HG02588 (cell line): ENCODE data around the gene CLDN34.

ENCODE experiments used
- ATAC-seq: cut with Tn5 transposase; IDR thresholded peaks from one replicate; pipeline ENCODE4 v1.9.1; 2021; ENCODE audit warnings: mild to moderate bottlenecking, moderate library complexity; ENCODE audit not compliant: unreplicated experiment

The CLDN34 gene

DNA sequence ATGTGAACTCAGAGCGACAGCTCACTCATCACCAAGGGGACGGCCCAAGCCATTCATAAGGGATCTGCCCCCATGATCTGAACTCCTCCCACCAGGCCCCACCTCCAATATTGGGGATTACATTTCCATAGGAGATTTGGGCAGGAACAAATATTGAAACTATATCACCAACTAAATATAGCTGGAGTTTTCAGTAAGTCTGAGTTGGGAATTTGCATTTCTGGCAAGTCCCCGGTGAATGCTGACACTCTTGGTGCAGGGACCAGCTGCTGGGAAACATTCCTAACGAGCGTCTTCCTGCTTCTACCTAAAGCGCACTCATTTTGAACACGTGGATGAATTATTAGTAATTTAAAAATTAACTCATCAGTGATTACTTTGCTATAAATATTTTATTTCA is 13.2 kb downstream of the CLDN34 start:
- ATAC-seq: no peak

DNA sequence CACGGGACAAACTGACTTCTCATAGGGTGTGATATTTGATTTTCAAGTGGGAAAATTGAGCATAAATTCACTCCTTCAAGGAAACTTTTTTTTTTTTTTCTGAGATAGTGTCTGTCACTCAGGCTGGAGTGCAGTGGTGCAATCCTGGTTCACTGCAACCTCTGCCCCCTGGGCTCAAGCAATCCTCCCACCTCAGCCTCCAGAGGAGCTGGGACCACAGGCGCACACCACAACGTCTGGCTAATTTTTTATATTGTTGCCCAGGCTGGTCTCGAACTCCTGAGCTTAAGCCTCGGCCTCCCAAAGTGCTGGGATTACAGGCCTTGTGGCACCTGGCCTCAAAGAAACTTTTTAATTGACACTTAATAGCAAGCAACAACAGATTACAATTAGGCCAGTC is 13.8 kb downstream of the CLDN34 start:
- ATAC-seq: no peak

DNA sequence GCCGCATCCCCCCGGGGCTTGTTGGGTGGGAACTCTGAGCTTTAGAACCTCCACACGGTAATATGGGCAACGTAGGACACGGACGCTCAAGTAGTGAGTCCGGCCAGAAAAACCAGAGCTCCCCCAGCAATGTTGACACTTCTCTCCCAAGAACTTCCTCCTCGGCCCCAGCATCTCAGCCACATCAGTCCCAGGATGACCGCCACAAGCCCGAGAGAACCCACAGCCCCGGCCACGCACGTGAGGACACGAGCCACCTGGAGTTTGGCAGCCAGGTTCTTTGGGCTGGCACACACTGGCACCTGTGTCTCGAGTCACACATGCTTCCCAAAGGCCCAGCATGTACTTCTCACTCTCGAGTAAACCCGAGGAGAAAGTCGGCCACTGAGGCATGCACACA is 16.3 kb downstream of the CLDN34 start:
- ATAC-seq: no peak

DNA sequence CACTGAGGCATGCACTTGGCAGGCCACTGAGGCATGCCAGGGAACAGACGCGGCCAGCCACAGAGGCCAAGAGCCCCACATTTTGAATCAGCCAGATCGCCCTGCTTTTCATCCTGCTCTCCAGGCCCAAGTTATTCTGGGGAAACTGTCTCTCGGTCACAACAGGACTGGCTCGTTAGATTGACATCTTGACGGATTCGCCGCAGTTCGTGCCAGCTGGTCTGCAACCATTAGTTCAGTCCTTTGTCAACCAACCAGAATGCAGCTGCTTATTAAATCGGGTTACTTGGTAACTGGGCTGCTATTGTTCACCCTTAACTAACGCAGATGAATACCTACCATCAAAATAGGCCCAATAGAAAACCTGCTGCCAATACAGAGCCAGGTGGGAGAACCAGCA is 16.7 kb downstream of the CLDN34 start:
- ATAC-seq: no peak

DNA sequence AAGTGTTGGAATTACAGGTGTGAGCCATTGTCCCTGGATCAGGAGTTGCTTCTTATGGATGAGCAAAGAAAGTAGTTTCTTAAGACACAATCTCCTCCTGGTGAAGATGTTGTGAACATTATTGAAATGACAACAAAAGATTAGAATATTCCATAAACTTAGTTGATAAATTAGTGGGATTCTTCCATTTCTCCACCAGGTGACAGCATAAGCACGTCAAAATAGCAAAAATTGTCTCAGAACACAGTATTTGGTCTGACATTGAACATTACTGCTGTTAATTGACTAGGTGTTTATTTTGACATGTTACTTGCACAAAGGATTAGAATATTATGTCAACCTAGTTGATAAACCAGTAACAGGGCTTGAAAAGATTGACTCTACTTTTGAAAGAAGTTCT is 21.6 kb downstream of the CLDN34 start:
- ATAC-seq: no peak

DNA sequence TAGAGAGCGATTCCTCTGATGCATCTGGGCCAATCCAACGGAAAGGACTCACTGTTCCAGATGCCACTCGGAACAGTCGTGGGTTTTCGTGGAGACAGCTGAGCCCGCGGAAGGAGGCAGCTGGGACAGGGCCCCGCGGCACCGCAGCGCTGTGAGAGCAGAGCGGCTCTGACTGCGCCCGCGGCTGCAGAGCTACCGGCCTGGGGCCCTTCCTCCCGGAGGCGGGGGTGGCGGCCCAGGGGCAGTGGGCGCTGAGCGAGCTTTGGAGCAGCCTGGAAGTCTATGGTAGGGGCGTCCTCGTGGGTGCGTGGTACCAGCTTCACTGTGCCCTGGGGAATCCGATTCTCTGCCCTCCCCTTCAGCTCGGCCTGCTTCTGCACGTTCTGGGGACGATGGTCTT is 24.9 kb downstream of the CLDN34 start:
- no peak for ATAC-seq

DNA sequence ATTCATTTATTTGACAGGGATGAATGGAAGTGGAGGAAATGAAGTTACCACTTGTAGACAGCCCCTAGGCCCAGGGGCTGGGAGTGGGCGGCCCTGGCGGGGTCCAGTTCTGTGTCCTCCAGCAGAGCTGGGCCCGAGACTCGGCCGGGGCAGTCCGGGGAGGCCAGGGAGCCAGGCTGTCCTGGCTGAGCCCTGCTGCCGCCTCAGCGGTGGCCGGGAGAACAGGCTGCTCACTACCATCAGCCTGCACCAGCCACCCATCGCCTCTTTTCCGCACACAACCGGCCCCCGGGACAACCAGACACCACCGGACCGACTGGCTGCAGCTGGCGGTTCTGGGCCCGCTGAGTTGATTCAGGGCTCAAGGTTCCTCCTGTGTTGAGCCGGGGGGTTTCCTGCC is 25.6 kb downstream of the CLDN34 start:
- no peak for ATAC-seq

DNA sequence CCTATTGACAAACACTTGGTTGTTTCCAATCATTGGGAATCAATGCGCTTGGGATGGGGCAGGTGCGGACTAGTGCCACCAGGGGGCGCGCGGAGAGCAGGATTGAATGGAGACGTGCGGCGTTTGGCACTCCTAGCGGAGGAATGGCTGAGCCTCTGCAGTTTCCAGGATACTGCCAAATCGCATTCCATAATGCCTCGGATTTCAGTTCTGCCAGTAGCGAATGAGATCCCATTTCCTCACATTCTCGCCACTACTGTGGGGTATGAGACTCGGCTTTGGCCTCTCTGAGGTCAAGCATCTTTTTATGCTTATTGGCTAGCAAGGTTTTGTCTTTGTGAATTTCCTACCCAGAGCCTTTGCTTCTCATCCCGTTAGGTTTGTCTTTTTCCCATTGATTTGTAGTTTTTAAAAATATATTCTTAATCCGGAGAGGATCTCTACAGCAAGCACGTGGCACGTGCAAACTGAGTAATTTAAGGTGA is 28.7 kb downstream of the CLDN34 start:
- no peak for ATAC-seq

DNA sequence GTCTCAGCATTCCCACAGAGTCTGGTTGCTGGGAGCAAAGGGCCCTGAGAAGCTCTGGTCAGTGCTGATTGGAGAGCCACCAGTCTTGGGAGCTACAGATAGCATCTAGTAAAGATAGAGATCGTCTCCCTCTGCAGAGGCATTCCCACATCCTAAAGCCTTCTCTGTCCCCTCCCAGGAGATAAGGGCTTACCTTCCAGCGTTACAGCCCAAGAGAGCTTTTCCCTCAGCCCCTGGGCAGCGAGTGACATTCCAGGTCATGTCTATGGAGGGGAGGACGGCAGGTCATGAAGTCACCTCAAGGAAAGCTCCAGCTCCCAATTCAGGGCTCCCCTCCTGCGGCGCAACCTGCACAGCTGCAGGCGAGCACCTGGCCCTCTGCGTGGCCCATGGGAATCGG is 29.9 kb downstream of the CLDN34 start:
- ATAC-seq: no peak

DNA sequence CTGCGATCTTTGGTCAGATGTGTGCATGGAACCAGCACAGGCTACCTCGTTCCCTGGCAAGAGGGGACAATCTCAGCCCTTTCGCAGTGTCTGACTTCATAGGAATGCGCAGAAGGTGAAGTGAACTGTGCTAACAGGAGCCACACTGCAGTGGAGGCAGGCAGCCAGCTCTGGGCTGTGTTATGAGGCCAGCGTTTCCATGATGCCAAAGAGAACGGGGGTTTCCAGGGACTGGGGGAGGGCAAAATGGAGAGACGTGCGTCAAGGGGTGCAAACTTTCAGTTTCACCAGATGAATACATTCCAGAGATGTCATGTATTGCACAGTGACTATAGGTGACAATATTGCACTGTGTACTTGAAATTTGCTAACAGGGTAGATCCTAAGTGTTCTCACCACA is 30.4 kb downstream of the CLDN34 start:
- ATAC-seq: no peak

DNA sequence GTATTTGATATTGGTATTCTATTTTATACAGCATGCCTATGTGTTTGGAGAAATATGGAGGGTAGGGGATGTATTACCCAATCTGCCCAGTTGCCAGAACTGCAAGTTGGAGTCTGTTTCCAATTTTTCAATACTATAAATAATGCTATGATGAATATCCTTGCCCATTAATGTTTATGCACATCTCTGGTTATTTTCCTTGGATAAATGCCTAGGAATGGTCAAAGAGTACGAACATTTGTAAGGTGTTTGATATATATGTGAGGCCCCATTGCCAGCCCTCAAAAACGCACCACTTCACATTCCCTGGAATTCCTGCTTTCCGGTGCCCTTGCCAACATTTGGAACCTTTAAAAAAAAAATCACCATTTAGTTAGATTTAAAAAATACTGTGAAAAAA is 34.3 kb downstream of the CLDN34 start:
- no peak for ATAC-seq

DNA sequence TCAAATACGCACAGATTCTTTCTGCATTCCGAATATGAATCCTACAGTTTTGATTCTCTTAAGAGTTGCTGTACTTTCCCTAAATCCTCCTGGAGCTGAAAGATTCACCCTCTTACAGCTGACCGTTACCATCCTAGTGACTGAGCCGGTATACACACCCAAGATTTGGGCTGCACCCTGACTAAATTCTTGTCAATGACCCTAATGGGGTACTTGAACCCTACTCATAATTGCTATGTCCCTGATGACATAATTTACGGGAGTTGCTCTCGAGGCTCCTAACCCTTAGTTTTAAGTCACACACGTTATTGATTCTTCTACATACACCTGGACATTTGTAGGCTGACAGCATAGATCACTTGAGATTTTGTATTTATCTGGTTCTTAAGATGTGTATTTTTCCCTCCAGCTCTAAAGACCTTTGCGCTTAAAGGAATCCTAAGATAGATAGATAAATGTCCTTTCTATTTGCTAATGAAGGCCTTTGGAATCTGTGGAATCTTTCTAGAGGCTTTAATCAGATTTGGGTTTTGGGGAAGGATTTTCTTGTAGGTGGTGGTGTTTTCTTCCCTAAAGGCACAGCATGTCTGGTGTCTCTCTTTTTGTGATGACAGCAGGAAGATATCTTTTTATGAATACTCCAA is 37.8 kb downstream of the CLDN34 start:
- no peak for ATAC-seq

DNA sequence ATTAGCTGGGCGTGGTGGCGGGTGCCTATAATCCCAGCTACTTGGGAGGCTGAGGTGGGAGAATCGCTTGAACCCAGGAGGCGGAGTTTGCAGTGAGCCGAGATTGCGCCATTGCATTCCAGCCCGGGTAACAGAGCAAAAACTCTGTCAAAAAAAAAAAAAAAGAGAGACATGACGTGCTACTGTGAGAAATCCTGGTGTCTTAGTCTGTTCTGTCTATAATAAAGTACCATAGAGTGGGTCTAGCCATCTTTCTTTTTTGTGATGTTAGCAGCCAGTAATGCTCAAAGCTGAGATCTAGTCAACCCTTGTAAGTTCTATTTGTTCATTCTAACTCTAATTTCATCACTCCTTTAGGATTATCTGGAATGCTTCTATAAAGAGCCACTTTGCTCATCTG is 38.9 kb downstream of the CLDN34 start:
- ATAC-seq: no peak

DNA sequence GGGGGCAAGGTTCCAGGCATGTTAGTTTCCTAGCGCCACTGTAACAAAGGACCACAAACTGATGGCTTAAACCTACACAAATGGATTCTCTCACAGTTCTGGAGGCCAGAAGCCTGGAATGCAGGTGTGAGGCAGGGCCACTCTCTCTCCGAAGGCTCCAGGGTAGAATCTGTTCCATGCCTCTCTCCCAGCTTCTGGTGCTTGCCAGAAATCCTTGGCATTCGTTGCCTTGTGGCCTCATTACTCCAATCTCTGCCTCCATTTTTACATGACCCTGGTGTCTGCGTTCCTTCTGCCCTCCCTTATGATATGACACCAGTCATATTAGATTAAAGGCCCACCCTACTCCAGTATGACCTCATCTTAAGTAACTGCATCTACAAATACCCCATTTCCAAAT is 39.6 kb downstream of the CLDN34 start:
- no peak for ATAC-seq

DNA sequence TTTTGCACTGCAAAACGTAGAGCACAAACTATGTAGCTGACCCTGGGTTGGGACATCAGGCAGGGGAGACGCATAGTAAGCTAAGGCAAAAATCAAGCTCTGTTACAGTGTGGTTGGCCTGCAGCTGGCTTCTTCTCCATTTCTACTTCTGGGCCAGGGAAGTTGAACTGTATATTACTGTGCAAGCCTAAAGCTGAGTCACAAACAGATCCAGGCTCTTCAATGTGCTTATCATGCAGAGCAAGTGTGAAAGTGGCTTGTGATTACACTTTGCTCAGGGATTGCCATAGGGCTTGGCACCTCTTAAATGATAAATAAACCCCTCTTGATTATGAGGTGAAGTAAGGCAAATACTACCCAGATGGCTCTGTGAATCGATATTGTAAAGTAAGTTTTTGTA is 40.5 kb downstream of the CLDN34 start:
- ATAC-seq: no peak

DNA sequence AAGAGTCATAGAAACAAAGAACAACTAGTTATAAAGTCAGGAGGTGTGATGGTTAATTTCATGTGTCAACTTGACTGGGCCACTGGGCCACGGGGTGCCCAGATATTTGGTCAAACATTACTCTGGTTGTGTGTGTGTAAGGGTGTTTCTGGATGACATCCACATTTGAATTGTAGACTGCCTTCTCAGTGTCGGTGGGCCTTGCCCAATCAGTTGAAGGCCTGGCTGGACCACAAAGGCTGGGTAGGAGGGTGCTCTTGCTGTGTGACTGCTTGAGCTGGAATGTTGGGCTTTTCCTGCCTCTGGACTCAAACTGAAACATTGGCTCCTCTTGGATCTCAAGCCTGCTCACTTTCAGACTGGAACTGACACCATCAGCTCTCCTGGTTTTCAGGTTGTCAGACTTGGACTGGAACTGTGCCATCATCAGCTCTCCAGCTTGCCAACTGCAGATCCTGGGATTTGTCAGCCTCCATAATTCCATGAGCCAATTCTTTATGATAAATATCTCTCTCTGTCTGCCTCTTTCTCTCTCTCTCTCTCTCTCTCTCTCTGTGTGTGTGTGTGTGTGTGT is 41.4 kb downstream of the CLDN34 start:
- ATAC-seq: no peak

DNA sequence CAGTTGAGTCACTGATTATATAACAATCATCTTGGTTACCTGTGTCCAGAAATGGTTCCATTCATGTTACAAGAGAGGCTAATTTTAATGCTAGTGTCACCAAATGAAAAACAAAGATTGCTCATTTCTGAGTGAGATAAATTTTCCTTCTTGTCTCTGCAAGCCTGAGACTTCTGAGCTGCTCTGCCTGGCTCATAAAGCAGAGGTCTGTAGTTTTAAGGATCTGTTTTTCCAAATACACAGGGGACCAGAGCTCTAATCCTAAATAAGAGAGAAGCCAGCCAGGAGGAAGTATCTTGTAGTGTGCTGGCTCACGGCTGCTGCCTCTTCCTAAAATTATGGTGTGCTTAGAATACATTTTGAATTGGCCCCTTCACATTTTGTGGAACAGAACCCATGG is 42.6 kb downstream of the CLDN34 start:
- no peak for ATAC-seq

DNA sequence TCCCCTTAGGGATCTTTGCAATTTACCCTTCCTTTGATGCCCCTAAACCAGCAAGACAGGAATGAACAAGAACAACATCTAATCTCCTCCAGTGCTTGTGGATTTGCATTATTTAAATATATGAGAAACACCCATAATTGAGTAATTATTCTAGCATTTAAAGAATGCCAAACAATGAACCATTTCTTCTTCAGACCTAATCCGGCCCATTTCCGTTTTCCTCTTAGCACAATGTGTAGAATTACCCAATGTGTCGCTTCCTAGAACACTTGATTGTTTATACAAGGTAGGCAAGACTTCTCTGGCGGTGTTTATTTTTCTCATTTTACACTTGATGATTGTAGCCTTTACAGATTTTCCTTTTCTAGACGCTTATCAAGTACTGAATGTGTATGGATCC is 43.5 kb downstream of the CLDN34 start:
- no peak for ATAC-seq

DNA sequence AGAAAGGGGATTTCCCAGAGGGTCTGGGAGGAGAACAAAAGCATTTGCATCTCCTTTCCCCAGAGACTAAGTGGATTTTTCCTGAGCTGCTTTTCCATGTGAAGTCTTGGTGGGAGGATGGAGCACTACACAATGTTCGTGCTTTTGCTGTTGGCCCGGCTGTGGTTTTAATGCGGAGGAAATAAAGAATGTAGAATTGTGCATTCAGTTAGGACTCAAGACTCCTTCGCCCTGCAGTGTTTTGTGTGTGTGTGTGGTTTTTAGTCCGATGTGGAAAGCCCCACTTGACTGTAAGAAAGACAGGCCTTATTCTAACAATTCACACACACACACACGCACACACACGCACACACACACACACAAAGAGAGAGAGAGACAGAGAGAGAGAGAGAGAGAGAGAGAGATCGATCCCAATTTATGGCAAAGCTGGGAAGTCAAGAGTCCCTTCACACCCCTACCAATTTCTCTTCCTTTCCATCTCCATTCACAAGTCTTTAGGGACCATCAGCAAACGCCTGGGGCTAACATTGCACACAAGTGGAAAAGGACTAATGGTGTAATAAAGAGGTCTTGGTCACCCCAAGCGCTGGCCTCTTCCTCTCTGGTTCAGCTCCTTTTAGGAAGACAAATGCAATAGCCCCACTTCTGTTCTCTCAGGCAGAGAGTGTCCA is 44.2 kb downstream of the CLDN34 start:
- ATAC-seq: no peak

DNA sequence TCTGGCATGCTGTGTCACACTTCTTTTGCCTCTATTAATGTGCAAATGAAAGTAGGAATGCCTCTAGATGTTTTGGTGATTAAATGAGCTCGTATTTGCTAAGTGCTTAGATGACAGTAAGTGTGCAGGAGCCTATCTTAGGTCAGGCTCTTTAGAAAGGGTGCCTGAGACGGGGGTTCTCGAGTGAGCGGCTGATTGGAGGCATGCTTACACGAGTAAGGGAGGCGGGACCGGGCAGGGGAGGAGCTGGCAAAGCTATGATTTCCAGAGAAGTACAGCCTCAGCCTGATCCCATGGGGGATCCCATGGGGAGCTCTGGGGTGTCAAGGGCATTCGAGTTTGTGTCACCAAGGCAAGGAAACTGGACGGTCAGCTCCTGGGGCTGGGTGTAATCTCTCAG is 44.8 kb downstream of the CLDN34 start:
- ATAC-seq: no peak

DNA sequence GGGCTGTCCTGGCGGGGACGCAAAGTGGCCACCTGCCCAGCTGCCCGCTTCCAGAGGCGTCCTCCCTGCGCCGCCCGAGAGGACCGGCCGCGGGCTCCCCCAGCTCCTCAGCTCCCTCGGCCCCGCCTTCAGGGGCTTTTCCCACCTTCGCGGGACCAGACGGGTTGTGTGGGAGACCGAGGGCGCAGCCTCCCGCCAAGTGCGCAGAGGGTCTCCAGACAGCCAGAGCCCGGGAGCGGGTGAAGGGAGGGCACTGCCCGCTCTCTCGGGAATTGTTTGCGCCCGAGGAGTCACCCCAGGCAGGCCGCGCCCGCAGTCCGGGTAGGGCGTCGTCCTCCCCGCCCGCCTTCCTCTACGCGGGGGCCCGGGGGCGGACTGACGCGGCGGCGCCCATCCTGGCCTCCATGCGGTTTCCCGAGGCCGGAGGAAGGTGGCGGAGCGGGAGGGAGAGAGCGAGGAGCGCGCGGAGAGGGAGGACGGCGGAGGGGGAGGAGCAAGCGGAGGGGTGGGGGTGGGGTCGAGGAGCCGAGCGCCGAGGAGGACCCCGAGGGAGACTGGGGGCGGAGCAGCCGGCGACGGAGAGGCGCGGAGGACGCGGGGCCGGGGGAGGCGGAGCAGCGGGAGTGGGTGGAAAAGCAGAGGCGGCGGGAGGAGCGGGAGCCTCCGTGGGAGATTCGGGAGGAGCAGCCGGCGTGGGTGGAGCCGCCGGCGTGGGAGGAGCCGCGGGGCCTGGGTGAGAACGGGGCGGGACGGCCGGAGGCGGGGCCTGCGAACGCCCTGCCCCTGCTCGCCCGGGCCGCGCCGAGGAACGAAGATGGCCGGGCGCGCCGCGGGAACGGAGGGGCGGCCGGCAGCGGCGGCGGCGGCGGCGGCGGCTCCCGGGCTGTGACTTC is 47.5 kb downstream of the CLDN34 start:
- ATAC-seq: peak; percentile 86

DNA sequence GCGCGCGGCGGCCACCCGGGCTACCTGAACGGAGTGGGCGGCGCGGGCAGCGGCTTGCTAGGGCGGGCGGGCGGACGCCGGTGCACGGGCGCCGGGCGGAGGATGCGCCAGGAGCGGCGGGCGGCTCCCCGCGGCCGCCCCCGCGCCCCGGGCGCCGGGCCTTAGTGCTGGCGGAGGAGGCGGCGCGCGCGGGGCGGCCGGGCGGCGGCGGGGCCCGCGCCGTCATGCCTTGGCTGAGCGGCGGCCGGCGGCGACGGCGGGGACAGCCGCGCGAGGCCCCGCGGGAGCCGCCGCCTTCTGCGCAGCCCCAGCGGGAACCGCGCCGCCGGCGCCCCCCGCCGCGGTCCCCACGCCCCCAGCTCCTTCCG is 48.2 kb downstream of the CLDN34 start:
- ATAC-seq: peak; percentile 22
